Measurements from ENCODE around the gene TGFA. TPM values are rescaled to one million over a fixed set of nuclear protein-coding genes. Genes with fewer than 3 reads are reported as not detected.

Gene TGFA
- total and polyA plus RNA-seq, 4 donors: 0.13 to 2.5 (median 1.6) TPM

GRCh38 chr2:70570041-70570661 lies 16.5 kb upstream of the TGFA start:
- 46 to 63% methylated on average over 7 of the region's 7 CpGs for WGBS, 2 donors
- no peak overlapping the region for H3K27ac ChIP-seq (ENCODE audit: low read depth in 1 of 2, low read length in 2 of 2)
- DNase-seq (no peak), ATAC-seq (ENCODE audit: low FRiP score) (no peak)
- peaks cover 0 to 3% of the 10 kb centered on the region in 2 donors for H3K27me3 ChIP-seq (ENCODE audit: control insufficient read depth in 1 of 2, insufficient read depth in 2 of 2, low read length in 1 of 2)
- H3K36me3 ChIP-seq (ENCODE audit: control insufficient read depth in 1 of 2, insufficient read depth in 2 of 2, low read length in 1 of 2): no peaks in the 10 kb centered on the region
- no peak overlapping the region for H3K4me3 ChIP-seq (ENCODE audit: low read length in 2 of 2)
- H3K4me1 ChIP-seq (ENCODE audit: control insufficient read depth in 1 of 2, insufficient read depth in 2 of 2, low read length in 2 of 2): no peaks in the 10 kb centered on the region
- peaks cover 3% of the 10 kb centered on the region for H3K9me3 ChIP-seq (ENCODE audit: control insufficient read depth, low read length)
- intact Hi-C loops (cut with DNase I): no loop called here

DNA sequence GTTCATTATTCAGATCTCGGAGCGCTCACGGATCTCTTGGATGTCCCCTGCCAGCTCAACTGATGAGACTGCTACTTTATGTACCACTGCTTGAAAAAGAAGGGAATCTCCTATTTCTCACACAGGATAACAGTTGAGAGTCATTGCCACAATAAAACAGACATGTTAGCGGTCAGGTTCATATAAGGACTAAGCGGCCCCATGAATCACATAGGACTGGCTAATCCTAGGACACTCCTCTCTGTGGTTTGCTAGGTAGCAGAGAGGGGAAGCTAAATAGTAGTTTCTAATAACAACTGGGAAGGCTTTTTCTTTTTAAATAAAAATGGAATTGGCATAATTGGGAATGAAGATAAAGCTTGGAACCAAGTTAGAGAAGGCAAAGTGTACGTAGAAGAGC lies 15.9 kb upstream of the TGFA start:
- Histone ChIP-seq H3K27ac (ENCODE audit: low read depth in 1 of 2, low read length in 2 of 2) (no peak overlapping the region), H3K27me3 (ENCODE audit: control insufficient read depth in 1 of 2, insufficient read depth in 2 of 2, low read length in 1 of 2) (peaks cover 0 to 3% of the 10 kb centered on the region in 2 donors), H3K4me3 (ENCODE audit: low read length in 2 of 2) (no peak overlapping the region), H3K9me3 (ENCODE audit: control insufficient read depth, low read length) (peaks cover 3% of the 10 kb centered on the region), H3K4me1 (ENCODE audit: control insufficient read depth in 1 of 2, insufficient read depth in 2 of 2, low read length in 2 of 2) (no peaks in the 10 kb centered on the region), H3K36me3 (ENCODE audit: control insufficient read depth in 1 of 2, insufficient read depth in 2 of 2, low read length in 1 of 2) (no peaks in the 10 kb centered on the region)
- intact Hi-C loops (cut with DNase I): no loop called here
- 80 to 82% methylated on average over 6 of the region's 6 CpGs for WGBS, 2 donors
- ATAC-seq (ENCODE audit: low FRiP score): no peak
- no peak for DNase-seq

GRCh38 chr2:70566906-70567305 lies 13.3 kb upstream of the TGFA start:
- 80 to 84% methylated on average over 2 of the region's 2 CpGs for WGBS, 2 donors
- intact Hi-C loops (cut with DNase I): no loop called here
- DNase-seq: no peak

DNA sequence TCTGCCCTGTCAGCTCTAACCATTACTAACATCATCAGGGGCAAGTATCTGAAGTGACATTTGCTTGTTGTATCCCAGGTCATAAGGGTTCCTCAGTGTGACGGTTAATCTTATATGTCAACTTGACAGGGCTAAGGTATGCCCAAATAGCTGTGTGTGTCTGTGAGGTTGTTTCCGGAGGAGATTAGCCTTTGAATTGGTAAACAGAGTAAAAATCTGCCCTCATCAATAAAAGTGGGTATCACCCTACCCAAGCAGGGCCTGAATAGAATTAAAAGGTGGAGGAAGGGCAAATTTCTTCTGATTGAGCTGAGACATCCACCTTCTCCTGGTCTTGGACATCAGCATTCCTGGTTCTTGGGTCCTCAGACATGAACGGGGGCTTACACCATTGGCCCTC lies 12.8 kb upstream of the TGFA start:
- 90 to 91% methylated on average over 3 of the region's 3 CpGs for WGBS, 2 donors
- Histone ChIP-seq H3K4me3 (ENCODE audit: low read length in 2 of 2) (no peak overlapping the region), H3K9me3 (ENCODE audit: control insufficient read depth, low read length) (no peaks in the 10 kb centered on the region), H3K36me3 (ENCODE audit: control insufficient read depth in 1 of 2, insufficient read depth in 2 of 2, low read length in 1 of 2) (no peaks in the 10 kb centered on the region), H3K27ac (ENCODE audit: low read depth in 1 of 2, low read length in 2 of 2) (no peak overlapping the region), H3K4me1 (ENCODE audit: control insufficient read depth in 1 of 2, insufficient read depth in 2 of 2, low read length in 2 of 2) (no peaks in the 10 kb centered on the region), H3K27me3 (ENCODE audit: control insufficient read depth in 1 of 2, insufficient read depth in 2 of 2, low read length in 1 of 2) (peaks cover 0 to 3% of the 10 kb centered on the region in 2 donors)
- no peak for DNase-seq
- no peak for ATAC-seq (ENCODE audit: low FRiP score)
- intact Hi-C loops (cut with DNase I): no loop called here

More at GRCh38 chr2:70566906-70567305, 13.3 kb upstream of the TGFA start:
- peaks cover 0 to 3% of the 10 kb centered on the region in 2 donors for H3K27me3 ChIP-seq (ENCODE audit: control insufficient read depth in 1 of 2, insufficient read depth in 2 of 2, low read length in 1 of 2)
- H3K4me3 ChIP-seq (ENCODE audit: low read length in 2 of 2): no peak overlapping the region
- no peaks in the 10 kb centered on the region for H3K4me1 ChIP-seq (ENCODE audit: control insufficient read depth in 1 of 2, insufficient read depth in 2 of 2, low read length in 2 of 2)
- H3K36me3 ChIP-seq (ENCODE audit: control insufficient read depth in 1 of 2, insufficient read depth in 2 of 2, low read length in 1 of 2): no peaks in the 10 kb centered on the region
- no peak overlapping the region for H3K27ac ChIP-seq (ENCODE audit: low read depth in 1 of 2, low read length in 2 of 2)
- no peaks in the 10 kb centered on the region for H3K9me3 ChIP-seq (ENCODE audit: control insufficient read depth, low read length)
- ATAC-seq (ENCODE audit: low FRiP score): no peak

GRCh38 chr2:70565039-70565731 lies 11.6 kb upstream of the TGFA start:
- no peaks in the 10 kb centered on the region for H3K9me3 ChIP-seq (ENCODE audit: control insufficient read depth, low read length)
- no peak for DNase-seq
- intact Hi-C loops (cut with DNase I): no loop called here
- H3K4me3 ChIP-seq (ENCODE audit: low read length in 2 of 2): no peak overlapping the region
- H3K27ac ChIP-seq (ENCODE audit: low read depth in 1 of 2, low read length in 2 of 2): no peak overlapping the region
- no peaks in the 10 kb centered on the region for H3K36me3 ChIP-seq (ENCODE audit: control insufficient read depth in 1 of 2, insufficient read depth in 2 of 2, low read length in 1 of 2)
- peaks cover 0 to 5% of the 10 kb centered on the region in 2 donors for H3K27me3 ChIP-seq (ENCODE audit: control insufficient read depth in 1 of 2, insufficient read depth in 2 of 2, low read length in 1 of 2)
- WGBS, 2 donors: 64 to 65% methylated on average over 9 of the region's 9 CpGs
- no peak for ATAC-seq (ENCODE audit: low FRiP score)
- no peaks in the 10 kb centered on the region for H3K4me1 ChIP-seq (ENCODE audit: control insufficient read depth in 1 of 2, insufficient read depth in 2 of 2, low read length in 2 of 2)

- Histone ChIP-seq H3K36me3 (ENCODE audit: control insufficient read depth in 1 of 2, insufficient read depth in 2 of 2, low read length in 1 of 2) (no peaks in the 10 kb centered on the region), H3K27ac (ENCODE audit: low read depth in 1 of 2, low read length in 2 of 2) (no peak overlapping the region), H3K4me3 (ENCODE audit: low read length in 2 of 2) (no peak overlapping the region), H3K4me1 (ENCODE audit: control insufficient read depth in 1 of 2, insufficient read depth in 2 of 2, low read length in 2 of 2) (no peaks in the 10 kb centered on the region), H3K27me3 (ENCODE audit: control insufficient read depth in 1 of 2, insufficient read depth in 2 of 2, low read length in 1 of 2) (peaks cover 0 to 5% of the 10 kb centered on the region in 2 donors), H3K9me3 (ENCODE audit: control insufficient read depth, low read length) (no peaks in the 10 kb centered on the region)
- intact Hi-C loops (cut with DNase I): no loop called here
- DNase-seq (no peak), ATAC-seq (ENCODE audit: low FRiP score) (no peak)
Observed at GRCh38 chr2:70561893-70562292, 8.3 kb upstream of the TGFA start.

- Histone ChIP-seq H3K27me3 (ENCODE audit: control insufficient read depth in 1 of 2, insufficient read depth in 2 of 2, low read length in 1 of 2) (peaks cover 0 to 2% of the 10 kb centered on the region in 2 donors), H3K4me3 (ENCODE audit: low read length in 2 of 2) (no peak overlapping the region), H3K4me1 (ENCODE audit: control insufficient read depth in 1 of 2, insufficient read depth in 2 of 2, low read length in 2 of 2) (no peaks in the 10 kb centered on the region), H3K36me3 (ENCODE audit: control insufficient read depth in 1 of 2, insufficient read depth in 2 of 2, low read length in 1 of 2) (no peaks in the 10 kb centered on the region), H3K27ac (ENCODE audit: low read depth in 1 of 2, low read length in 2 of 2) (no peak overlapping the region), H3K9me3 (ENCODE audit: control insufficient read depth, low read length) (no peaks in the 10 kb centered on the region)
- intact Hi-C loops (cut with DNase I): no loop called here
- 67 to 71% methylated on average over 2 of the region's 2 CpGs for WGBS, 2 donors
- DNase-seq: no peak
- no peak for ATAC-seq (ENCODE audit: low FRiP score)
Observed at GRCh38 chr2:70560442-70560841, 6.8 kb upstream of the TGFA start.

GRCh38 chr2:70560040-70560439 lies 6.4 kb upstream of the TGFA start:
- Histone ChIP-seq H3K27ac (ENCODE audit: low read depth in 1 of 2, low read length in 2 of 2) (no peak overlapping the region), H3K9me3 (ENCODE audit: control insufficient read depth, low read length) (no peaks in the 10 kb centered on the region), H3K4me1 (ENCODE audit: control insufficient read depth in 1 of 2, insufficient read depth in 2 of 2, low read length in 2 of 2) (no peaks in the 10 kb centered on the region), H3K27me3 (ENCODE audit: control insufficient read depth in 1 of 2, insufficient read depth in 2 of 2, low read length in 1 of 2) (peaks cover 0 to 2% of the 10 kb centered on the region in 2 donors), H3K36me3 (ENCODE audit: control insufficient read depth in 1 of 2, insufficient read depth in 2 of 2, low read length in 1 of 2) (no peaks in the 10 kb centered on the region), H3K4me3 (ENCODE audit: low read length in 2 of 2) (no peak overlapping the region)
- DNase-seq (no peak), ATAC-seq (ENCODE audit: low FRiP score) (no peak)
- WGBS, 2 donors: 70 to 71% methylated on average over 2 of the region's 2 CpGs
- intact Hi-C loops (cut with DNase I): no loop called here

DNA sequence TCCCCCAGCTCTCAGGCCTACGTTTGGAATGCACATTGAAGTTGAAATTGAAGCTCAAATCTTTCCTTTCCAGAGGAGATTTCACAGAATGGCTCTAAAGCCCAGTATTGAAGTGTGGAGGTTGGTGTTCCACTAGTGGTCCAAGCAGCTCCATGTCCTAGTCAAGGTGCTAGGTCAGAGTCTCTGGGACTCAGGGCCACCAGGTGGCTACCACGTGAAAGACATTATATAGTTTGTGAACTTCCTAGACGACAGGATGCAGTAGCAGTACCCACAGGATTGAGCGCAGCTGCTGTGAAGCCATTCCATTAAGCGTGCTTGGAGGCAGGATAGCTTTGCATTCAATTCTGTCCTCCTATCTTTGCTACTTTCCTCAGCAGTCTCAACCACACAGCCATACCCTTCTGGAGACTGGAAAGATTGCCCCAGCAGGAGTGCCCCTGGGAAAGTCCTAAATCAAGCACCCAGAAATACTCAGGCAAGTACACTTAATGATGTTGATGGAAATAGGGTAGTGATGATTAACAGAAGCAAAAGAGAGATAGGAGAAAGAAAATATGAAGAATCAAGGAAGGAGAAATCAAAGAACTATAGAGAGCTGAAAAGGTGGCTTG lies 4.7 kb upstream of the TGFA start:
- Histone ChIP-seq H3K4me3 (ENCODE audit: low read length in 2 of 2) (no peak overlapping the region), H3K27ac (ENCODE audit: low read depth in 1 of 2, low read length in 2 of 2) (no peak overlapping the region), H3K4me1 (ENCODE audit: control insufficient read depth in 1 of 2, insufficient read depth in 2 of 2, low read length in 2 of 2) (peaks cover 0 to 2% of the 10 kb centered on the region in 2 donors), H3K36me3 (ENCODE audit: control insufficient read depth in 1 of 2, insufficient read depth in 2 of 2, low read length in 1 of 2) (no peaks in the 10 kb centered on the region), H3K9me3 (ENCODE audit: control insufficient read depth, low read length) (no peaks in the 10 kb centered on the region), H3K27me3 (ENCODE audit: control insufficient read depth in 1 of 2, insufficient read depth in 2 of 2, low read length in 1 of 2) (peaks cover 0 to 2% of the 10 kb centered on the region in 2 donors)
- ATAC-seq (ENCODE audit: low FRiP score): no peak
- intact Hi-C loops (cut with DNase I): no loop called here
- DNase-seq: no peak
- 44 to 53% methylated on average over 5 of the region's 5 CpGs for WGBS, 2 donors

Data from aorta (tissue), 5 donors.